IMR-90 (cell line): Measurements from ENCODE around the gene MAMDC4. TPM values are rescaled to one million over a fixed set of nuclear protein-coding genes. Genes with fewer than 3 reads are reported as not detected.

Experiments
- ATAC-seq: fragments of 200-7000 bp; cut with Tn5 transposase; 2 replicates; pipeline ENCODE4 v1.9.1; 2020; ENCODE audit warnings: low read depth, mild to moderate bottlenecking, moderate library complexity
- BruUV-seq: library from RNA; stranded (reverse); fragments of 400-500 nt; replicated peaks from 2 replicates; lab custom pipeline; 2021; lab: Mats Ljungman, UMichigan
- CTCF ChIA-PET: fragments of 300-600 bp; formaldehyde crosslinking; extraction: SDS; loops from one replicate; lab custom pipeline; 2021; ENCODE audit warnings: antibody characterized with exemption; lab: Yijun Ruan, JAX
- POLR2A ChIA-PET: fragments of 300-600 bp; sonication (Branson Sonifier 250); formaldehyde crosslinking; loops from one replicate; lab custom pipeline; 2022; ENCODE audit warnings: antibody characterized with exemption; ENCODE audit not compliant: unreplicated experiment; lab: Charles Lee
- DNase-seq: peaks from one replicate; pipeline ENCODE4 v3.0.0; 2013
- H2AFZ ChIP-seq: replicated peaks from 2 replicates; pipeline ENCODE3; 2013; ENCODE audit warnings: low read length, mild to moderate bottlenecking; ENCODE audit not compliant: poor library complexity
- H2AK5ac ChIP-seq: 2 replicates; pipeline ENCODE4 v1.6.1; 2013; ENCODE audit warnings: low read depth, low read length, inconsistent platforms
- H2AK9ac ChIP-seq: replicated peaks from 2 replicates; pipeline ENCODE3; 2013; ENCODE audit warnings: mild to moderate bottlenecking, low read depth, low read length, moderate library complexity; ENCODE audit not compliant: poor library complexity
- H2BK120ac ChIP-seq: 2 replicates; pipeline ENCODE4 v1.6.1; 2013; ENCODE audit warnings: low read depth, low read length, inconsistent platforms
- H2BK15ac ChIP-seq: 3 replicates; pipeline ENCODE4 v1.6.1; 2013; ENCODE audit warnings: low read depth, low read length, inconsistent platforms
- H2BK20ac ChIP-seq: 2 replicates; pipeline ENCODE4 v1.6.1; 2013; ENCODE audit warnings: low read depth, mild to moderate bottlenecking, inconsistent platforms, low read length, moderate library complexity
- H2BK5ac ChIP-seq: 2 replicates; pipeline ENCODE4 v1.6.1; 2013; ENCODE audit warnings: mild to moderate bottlenecking, low read depth, low read length, inconsistent platforms; ENCODE audit not compliant: poor library complexity, severe bottlenecking
- H3K14ac ChIP-seq: replicated peaks from 2 replicates; pipeline ENCODE4 v1.6.1; 2013; ENCODE audit warnings: low read depth, low read length, inconsistent platforms
- H3K18ac ChIP-seq: 2 replicates; pipeline ENCODE4 v1.6.1; 2013; ENCODE audit warnings: low read depth, low read length, control low read depth
- H3K23ac ChIP-seq: 2 replicates; pipeline ENCODE4 v1.6.1; 2013; ENCODE audit warnings: low read depth, low read length, inconsistent platforms
- H3K27ac ChIP-seq: 2 replicates; pipeline ENCODE4 v1.5.1; 2013; ENCODE audit warnings: mild to moderate bottlenecking, control low read depth, low read length; ENCODE audit not compliant: insufficient read depth
- H3K27me3 ChIP-seq: 2 replicates; pipeline ENCODE4 v1.6.1; 2013; ENCODE audit warnings: low read length; ENCODE audit not compliant: control insufficient read depth, insufficient read depth
- H3K36me3 ChIP-seq: 2 replicates; pipeline ENCODE4 v1.6.1; 2013; ENCODE audit warnings: low read length, mixed read lengths; ENCODE audit not compliant: control insufficient read depth, insufficient read depth
- H3K4ac ChIP-seq: 2 replicates; pipeline ENCODE4 v1.6.1; 2013; ENCODE audit warnings: low read depth, low read length, inconsistent platforms
- H3K4me1 ChIP-seq: 2 replicates; pipeline ENCODE4 v1.6.1; 2013; ENCODE audit warnings: low read length, mixed read lengths; ENCODE audit not compliant: control insufficient read depth, insufficient read depth
- H3K4me2 ChIP-seq: 2 replicates; pipeline ENCODE4 v1.6.1; 2013; ENCODE audit warnings: low read depth, mild to moderate bottlenecking, control low read depth, low read length, moderate library complexity
- H3K4me3 ChIP-seq: 2 replicates; pipeline ENCODE4 v1.5.1; 2013; ENCODE audit warnings: low read depth, mild to moderate bottlenecking, control low read depth, low read length, moderate library complexity; ENCODE audit not compliant: insufficient read depth
- H3K56ac ChIP-seq: 2 replicates; pipeline ENCODE4 v1.6.1; 2013; ENCODE audit warnings: low read length, inconsistent platforms; ENCODE audit not compliant: insufficient read depth; ENCODE audit errors: extremely low read depth
- H3K79me1 ChIP-seq, 2 experiments: 2 replicates each; pipeline ENCODE4 v1.6.1; 2013; ENCODE audit warnings: low read length in 2 of 2, inconsistent platforms in 1 of 2, low read depth in 1 of 2
- H3K9ac ChIP-seq: 2 replicates; pipeline ENCODE4 v1.6.1; 2013; ENCODE audit warnings: low read depth, low read length, control low read depth
- H3K9me1 ChIP-seq: 2 replicates; pipeline ENCODE4 v1.6.1; 2013; ENCODE audit warnings: low read length, inconsistent platforms; ENCODE audit not compliant: insufficient read depth
- H3K9me3 ChIP-seq: 2 replicates; pipeline ENCODE4 v1.6.1; 2013; ENCODE audit warnings: low read length; ENCODE audit not compliant: control insufficient read depth, insufficient read depth
- H4K20me1 ChIP-seq: 2 replicates; pipeline ENCODE4 v1.6.1; 2013; ENCODE audit warnings: low read length, inconsistent platforms; ENCODE audit not compliant: insufficient read depth
- H4K5ac ChIP-seq: 2 replicates; pipeline ENCODE4 v1.6.1; 2013; ENCODE audit warnings: mild to moderate bottlenecking, low read depth, low read length, control low read depth
- H4K8ac ChIP-seq, 2 experiments: 2 replicates each; pipeline ENCODE4 v1.6.1; 2013; ENCODE audit warnings: low read depth in 2 of 2, low read length in 2 of 2, control low read depth in 1 of 2, inconsistent platforms in 1 of 2
- H4K91ac ChIP-seq: 2 replicates; pipeline ENCODE4 v1.6.1; 2013; ENCODE audit warnings: low read depth, low read length, inconsistent platforms; ENCODE audit not compliant: insufficient read depth
- CTCF ChIP-seq: conservative IDR thresholded peaks from 2 replicates; pipeline ENCODE4 v1.5.1; 2012; ENCODE audit warnings: mild to moderate bottlenecking, low read depth, low read length, improper control_type of control experiment
- ELK1 ChIP-seq: fragments of 150-350 bp; IDR thresholded peaks from 2 replicates; pipeline ENCODE4 v1.6.1; 2016; ENCODE audit warnings: low read depth, mild to moderate bottlenecking, low read length, moderate library complexity, borderline replicate concordance
- RCOR1 ChIP-seq: IDR thresholded peaks from 2 replicates; pipeline ENCODE4 v1.6.1; 2012; ENCODE audit warnings: mild to moderate bottlenecking, low read length, improper control_type of control experiment; ENCODE audit not compliant: insufficient replicate concordance
- WGBS, 2 experiments: methylation state at CpG; one replicate each; pipeline versions ENCODE4 v1.1.5 to v1.1.7; 2013; ENCODE audit warnings: missing lambda C conversion rate in 2 of 2; ENCODE audit not compliant: insufficient read length in 1 of 2; ENCODE audit errors: extremely low coverage in 2 of 2; 5-methylcytosine and 5-hydroxymethylcytosine counted together
- dilution Hi-C: fragments of 300-500 bp; cut with HindIII; formaldehyde crosslinking; loops from one replicate; pipeline ENCODE4 v1.14.3; 2018; ENCODE audit warnings: low sequenced_read_pairs; ENCODE audit not compliant: unreplicated experiment
- in situ Hi-C: fragments of 300-500 bp; cut with MboI; formaldehyde crosslinking; loops from 3 replicates; pipeline ENCODE4 v1.14.3; 2019; ENCODE audit warnings: low sequenced_read_pairs, inconsistent platforms, mixed read lengths
- intact Hi-C: fragments of 100-400 bp; cut with micrococcal nuclease; formaldehyde crosslinking; loops from 2 replicates; pipeline ENCODE4 v1.10.0; 2022
- polyA plus RNA-seq, 3 experiments: library from polyadenylated mRNA; depleted of rRNA; stranded (reverse); fragments of >200 nt; gene quantifications; 2 replicates each; pipeline ENCODE4 v1.2.3, GENCODE V29; 2012; ENCODE audit warnings: low replicate concordance in 1 of 3
- total RNA-seq: library from RNA; depleted of rRNA; stranded (reverse); fragments of >200 nt; gene quantifications from 2 replicates; pipeline ENCODE4 v1.2.3, GENCODE V29; 2012

MAMDC4 gene
- total and polyA plus RNA-seq, 2 of the 4 experiments (the other 2 are of a cell fraction) = 0.18 to 3.5 TPM

GRCh38 chr9:136886610-136887597 lies 34.8 kb downstream of the MAMDC4 start:
- no TSS peak for BruUV-seq
- WGBS, 2 experiments = 1% methylated on average over 28 of the region's 76 CpGs; no CpG with 5 or more reads in 1 of the 2 experiments
- H3K9me1 ChIP-seq = 0 out of 2 replicates have a peak, but pooled peaks cover 9% of the 10 kb centered on the region

More at GRCh38 chr9:136886610-136887597, 34.8 kb downstream of the MAMDC4 start:
- H3K36me3 ChIP-seq = 0 out of 2 replicates have a peak, but pooled peaks cover 6% of the 10 kb centered on the region
- H3K9ac ChIP-seq = peak overlapping the region; percentile 60
- in situ Hi-C loops (no loop called here), dilution Hi-C loops (no loop called here), intact Hi-C loops (no loop called here)
- H3K18ac ChIP-seq = no peak overlapping the region
- peak overlapping the region; percentile 66; the same call in 1 of the 2 replicates for H3K27ac ChIP-seq
- no peak overlapping the region for H2BK20ac ChIP-seq
- no peaks in the 10 kb centered on the region for H3K27me3 ChIP-seq
- H2BK120ac ChIP-seq = no peak overlapping the region
- peak overlapping the region; percentile 97 for H3K4me2 ChIP-seq
- H4K91ac ChIP-seq = peak overlapping the region; percentile 21; the same call in 1 of the 2 replicates
- H4K5ac ChIP-seq = no peak overlapping the region; the same call in 1 of the 2 replicates
- peak overlapping the region; percentile 89; the same call in 1 of the 2 replicates for H3K23ac ChIP-seq
- peak overlapping the region; percentile 69; the same call in 1 of the 2 replicates for H2AK5ac ChIP-seq
- H2BK15ac ChIP-seq = no peak overlapping the region
- peak overlapping the region; percentile 34 for H2BK5ac ChIP-seq
- TF ChIP-seq RCOR1 (no peak), ELK1 (no peak), CTCF (no peak)
- peak overlapping the region; percentile 95 for H2AK9ac ChIP-seq
- peak overlapping the region; percentile 7 to 13; a peak in 1 of 4 replicates for H4K8ac ChIP-seq
- ATAC-seq (peak; percentile 55), DNase-seq (peak; percentile 16)
- H2AFZ ChIP-seq = peak overlapping the region; percentile 92
- ChIA-PET CTCF (interaction anchor here (0.6 kb wide), 1 partner anchor 17 kb away, joined by 3 read pairs; no protein-coding TSS in a partner anchor), POLR2A (no interaction called here)
- no peak overlapping the region for H3K56ac ChIP-seq
- peak overlapping the region; percentile 76; the same call in 1 of the 2 replicates for H3K14ac ChIP-seq
- peaks cover 3 to 42% of the 10 kb centered on the region in 2 experiments for H3K79me1 ChIP-seq
- no peaks in the 10 kb centered on the region for H3K9me3 ChIP-seq
- H3K4me1 ChIP-seq = peaks cover 9% of the 10 kb centered on the region
- H3K4me3 ChIP-seq = peak overlapping the region; percentile 73
- peaks cover 10% of the 10 kb centered on the region for H4K20me1 ChIP-seq
- peak overlapping the region; percentile 41; the same call in 1 of the 2 replicates for H3K4ac ChIP-seq
